Measurements from ENCODE around the gene SMYD3. TPM values are rescaled to one million over a fixed set of nuclear protein-coding genes. Genes with fewer than 3 reads are reported as not detected.
A peak's percentile ranks its signal among the peaks of the same experiment; 100 is the strongest.

SMYD3 gene
- total and polyA plus RNA-seq, 2 of the 4 experiments (the other 2 are of a cell fraction) = 26.5 to 37.6 TPM

GRCh38 chr1:245896258-245896657 lies 610.8 kb downstream of the SMYD3 start:
- intact Hi-C loops (cut with micrococcal nuclease) = no loop called here
- WGBS, 2 experiments (ENCODE audit: extremely low coverage in 2 of 2, insufficient read length in 1 of 2) = no CpG with 5 or more reads among the region's 3 CpGs
- H3K27ac ChIP-seq (ENCODE audit: insufficient read depth, low read length) = no peak overlapping the region; the same call in 1 of the 2 replicates

More at GRCh38 chr1:245896258-245896657, 610.8 kb downstream of the SMYD3 start:
- H4K20me1 ChIP-seq (ENCODE audit: insufficient read depth, low read length) = no peaks in the 10 kb centered on the region
- H2AK9ac ChIP-seq (replicated peaks; ENCODE audit: low read depth, low read length, poor library complexity) = no peak overlapping the region
- H3K4ac ChIP-seq (ENCODE audit: low read depth, low read length) = peak overlapping the region; percentile 48; the same call in 1 of the 2 replicates
- POLR2A ChIA-PET (ENCODE audit: unreplicated experiment) = no interaction called here
- peak overlapping the region; percentile 46 to 58; a peak in 1 of 4 replicates for H4K8ac ChIP-seq (ENCODE audit: low read depth in 2 of 2, low read length in 2 of 2)
- H4K91ac ChIP-seq (ENCODE audit: insufficient read depth, low read depth, low read length) = peak overlapping the region; percentile 43; the same call in 1 of the 2 replicates
- no peak overlapping the region for H3K56ac ChIP-seq (ENCODE audit: extremely low read depth, insufficient read depth, low read length)
- H2BK15ac ChIP-seq (ENCODE audit: low read depth, low read length) = peak overlapping the region; percentile 39; the same call in 2 of the 3 replicates
- H3K79me1 ChIP-seq (ENCODE audit: low read depth in 1 of 2, low read length in 2 of 2) = no peaks in the 10 kb centered on the region
- peak overlapping the region; percentile 66 for H3K18ac ChIP-seq (ENCODE audit: low read depth, low read length)
- H3K4me1 ChIP-seq (ENCODE audit: control insufficient read depth, insufficient read depth, low read length) = peaks cover 9% of the 10 kb centered on the region
- ATAC-seq (ENCODE audit: low read depth) (peak; percentile 27; the same call in 1 of the 2 replicates), DNase-seq (no peak)
- TF ChIP-seq RAD21 (IDR thresholded peaks at IDR 0.05; ENCODE audit: low read length) (no peak), NFE2L2 (IDR thresholded peaks at IDR 0.05; ENCODE audit: low read depth, low read length) (no peak), POLR2A (IDR thresholded peaks at IDR 0.05; ENCODE audit: low read depth, low read length) (no peak), RCOR1 (IDR thresholded peaks at IDR 0.05; ENCODE audit: insufficient replicate concordance, low read length) (no peak), SMC3 (IDR thresholded peaks at IDR 0.05; ENCODE audit: low read depth, low read length) (no peak), CHD1 (IDR thresholded peaks at IDR 0.05; ENCODE audit: low read depth, low read length) (no peak), RFX5 (IDR thresholded peaks at IDR 0.05; ENCODE audit: low read depth, low read length) (no peak), BHLHE40 (IDR thresholded peaks at IDR 0.05; ENCODE audit: low read depth, low read length) (no peak), FOS (IDR thresholded peaks at IDR 0.05; ENCODE audit: low read depth, low read length) (no peak), CEBPB (IDR thresholded peaks at IDR 0.05; ENCODE audit: low read depth, low read length) (no peak), MXI1 (IDR thresholded peaks at IDR 0.05; ENCODE audit: borderline replicate concordance, low read depth, low read length) (no peak), MAFK (IDR thresholded peaks at IDR 0.05; ENCODE audit: low read depth, low read length) (no peak), MAZ (IDR thresholded peaks at IDR 0.05; ENCODE audit: borderline replicate concordance, low read depth, low read length) (no peak)
- H2AFZ ChIP-seq (replicated peaks; ENCODE audit: low read length, poor library complexity) = no peak overlapping the region
- no peaks in the 10 kb centered on the region for H3K27me3 ChIP-seq (ENCODE audit: control insufficient read depth, insufficient read depth, low read length)
- CTCF ChIA-PET = no interaction called here
- in situ Hi-C loops (cut with MboI; ENCODE audit: low sequenced_read_pairs) (no loop called here), dilution Hi-C loops (cut with HindIII; ENCODE audit: low sequenced_read_pairs, unreplicated experiment) (no loop called here)
- H4K5ac ChIP-seq (ENCODE audit: low read depth, low read length) = peak overlapping the region; percentile 21
- no peaks in the 10 kb centered on the region for H3K9me1 ChIP-seq (ENCODE audit: insufficient read depth, low read length)
- peaks cover 5% of the 10 kb centered on the region; the same call in 1 of the 2 replicates for H3K9me3 ChIP-seq (ENCODE audit: control insufficient read depth, insufficient read depth, low read length)
- H2BK20ac ChIP-seq (ENCODE audit: low read depth, low read length) = peak overlapping the region; percentile 44; the same call in 1 of the 2 replicates
- no peak overlapping the region for H3K9ac ChIP-seq (ENCODE audit: low read depth, low read length)
- H2AK5ac ChIP-seq (ENCODE audit: low read depth, low read length) = no peak overlapping the region
- H3K14ac ChIP-seq (replicated peaks; ENCODE audit: low read depth, low read length) = no peak overlapping the region
- H3K4me2 ChIP-seq (ENCODE audit: low read depth, low read length) = peak overlapping the region; percentile 22; the same call in 1 of the 2 replicates
- H3K36me3 ChIP-seq (ENCODE audit: control insufficient read depth, insufficient read depth, low read length) = 0 out of 2 replicates have a peak, but pooled peaks cover 2% of the 10 kb centered on the region
- no peak overlapping the region for H3K4me3 ChIP-seq (ENCODE audit: insufficient read depth, low read depth, low read length)
- no peak overlapping the region for H3K23ac ChIP-seq (ENCODE audit: low read depth, low read length)
- H2BK5ac ChIP-seq (ENCODE audit: low read depth, low read length, poor library complexity, severe bottlenecking) = no peak overlapping the region
- BruUV-seq (replicated peaks) = no TSS peak
- no peak overlapping the region for H2BK120ac ChIP-seq (ENCODE audit: low read depth, low read length)
